Psoas muscle (tissue), 8 donors: ENCODE results near the gene TLR8. TPM values are rescaled to one million over a fixed set of nuclear protein-coding genes. Genes with fewer than 3 reads are reported as not detected.

Source experiments
- ATAC-seq, 4 donors: fragments of 200-7000 bp; cut with Tn5 transposase; one replicate each; pipeline ENCODE4 v1.9.1; 2020; ENCODE audit warnings: moderate library complexity in 3 of 4, mild to moderate bottlenecking in 2 of 4
- DNase-seq, 2 donors: peaks; one replicate each; pipeline ENCODE4 v3.0.0-alpha.2; 2020
- H3K27ac ChIP-seq: fragments of 200-600 bp; one replicate; pipeline ENCODE4 v1.8.0; 2022
- H3K27me3 ChIP-seq, 3 donors: fragments of 200-600 bp in 1 of 3; one replicate each; pipeline versions ENCODE4 v1.6.1 to v1.8.0; 2013 to 2022; ENCODE audit warnings: low read length in 2 of 3, mild to moderate bottlenecking in 2 of 3, moderate library complexity in 1 of 3; ENCODE audit not compliant: insufficient read depth in 3 of 3
- H3K36me3 ChIP-seq, 2 donors: fragments of 200-600 bp in 1 of 2; one replicate each; pipeline versions ENCODE4 v1.6.1 to v1.8.0; 2013 to 2022; ENCODE audit warnings: low read depth in 1 of 2, mild to moderate bottlenecking in 1 of 2, moderate library complexity in 1 of 2; ENCODE audit not compliant: insufficient read depth in 1 of 2
- H3K4me1 ChIP-seq: fragments of 200-600 bp; one replicate; pipeline ENCODE4 v1.8.0; 2022
- H3K4me3 ChIP-seq: fragments of 200-600 bp; one replicate; pipeline ENCODE4 v1.8.0; 2022; ENCODE audit warnings: mild to moderate bottlenecking
- H3K9me3 ChIP-seq: fragments of 200-600 bp; one replicate; pipeline ENCODE4 v1.8.0; 2022
- WGBS, 3 donors: extraction: QIAGEN DNeasy Blood & Tissue Kit; methylation state at CpG; one replicate each; pipeline versions ENCODE4 v1.1.6 to v1.1.7; 2013; 5-methylcytosine and 5-hydroxymethylcytosine counted together
- intact Hi-C, 2 donors: fragments of 100-400 bp; cut with DNase I; formaldehyde crosslinking; loops; one replicate each; pipeline versions ENCODE4 v1.11.0 to v1.14.2; 2022
- polyA plus RNA-seq, 3 donors: library from polyadenylated mRNA; stranded (reverse); fragments of 200-250 nt; gene quantifications; one replicate each; pipeline ENCODE4 v1.2.3, GENCODE V29; 2013
- total RNA-seq, 4 donors: library from RNA; stranded (reverse); fragmentation: NEBNext Ultra II Directional in 2 of 4; extraction: Animal tissue kit (Norgen Biotek cat#: 25700) in 2 of 4; gene quantifications; one replicate each; pipeline versions ENCODE4 v1.2.1 to v1.2.4, GENCODE V29; 2021 to 2023
- TF ChIP-seq, protein P1 (sequence below): fragments of 200-600 bp; IDR thresholded peaks from one replicate; pipeline ENCODE4 v1.8.0; 2022; ENCODE audit warnings: antibody characterized with exemption
- donor health status: healthy with polysubstance abuse.
- donor health status: DM: no; HTN: no; CAD: no; lungs with moderate emphysema.
- donor health status: Bipolar disorder and iron deficiency.
- donor health status: healthy.
- donor health status: DM: yes; HTN: yes; CAD: no.
- donor health status: DM: no; HTN: no; CAD: no.
- donor health status: DM: no; HTN: no; CAD: no.
- donor health status: DM: yes; HTN: yes; CAD: no.

TLR8 gene
- total and polyA plus RNA-seq, 7 donors: 0.06 to 0.57 (median 0.36) TPM

DNA sequence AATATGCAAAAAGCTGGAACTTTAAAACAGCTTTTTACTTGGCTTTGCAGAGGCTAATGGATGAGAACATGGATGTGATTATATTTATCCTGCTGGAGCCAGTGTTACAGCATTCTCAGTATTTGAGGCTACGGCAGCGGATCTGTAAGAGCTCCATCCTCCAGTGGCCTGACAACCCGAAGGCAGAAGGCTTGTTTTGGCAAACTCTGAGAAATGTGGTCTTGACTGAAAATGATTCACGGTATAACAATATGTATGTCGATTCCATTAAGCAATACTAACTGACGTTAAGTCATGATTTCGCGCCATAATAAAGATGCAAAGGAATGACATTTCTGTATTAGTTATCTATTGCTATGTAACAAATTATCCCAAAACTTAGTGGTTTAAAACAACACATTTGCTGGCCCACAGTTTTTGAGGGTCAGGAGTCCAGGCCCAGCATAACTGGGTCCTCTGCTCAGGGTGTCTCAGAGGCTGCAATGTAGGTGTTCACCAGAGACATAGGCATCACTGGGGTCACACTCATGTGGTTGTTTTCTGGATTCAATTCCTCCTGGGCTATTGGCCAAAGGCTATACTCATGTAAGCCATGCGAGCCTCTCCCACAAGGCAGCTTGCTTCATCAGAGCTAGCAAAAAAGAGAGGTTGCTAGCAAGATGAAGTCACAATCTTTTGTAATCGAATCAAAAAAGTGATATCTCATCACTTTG, 15.6 kb downstream of the TLR8 start:
- TF ChIP-seq, protein P1, sequence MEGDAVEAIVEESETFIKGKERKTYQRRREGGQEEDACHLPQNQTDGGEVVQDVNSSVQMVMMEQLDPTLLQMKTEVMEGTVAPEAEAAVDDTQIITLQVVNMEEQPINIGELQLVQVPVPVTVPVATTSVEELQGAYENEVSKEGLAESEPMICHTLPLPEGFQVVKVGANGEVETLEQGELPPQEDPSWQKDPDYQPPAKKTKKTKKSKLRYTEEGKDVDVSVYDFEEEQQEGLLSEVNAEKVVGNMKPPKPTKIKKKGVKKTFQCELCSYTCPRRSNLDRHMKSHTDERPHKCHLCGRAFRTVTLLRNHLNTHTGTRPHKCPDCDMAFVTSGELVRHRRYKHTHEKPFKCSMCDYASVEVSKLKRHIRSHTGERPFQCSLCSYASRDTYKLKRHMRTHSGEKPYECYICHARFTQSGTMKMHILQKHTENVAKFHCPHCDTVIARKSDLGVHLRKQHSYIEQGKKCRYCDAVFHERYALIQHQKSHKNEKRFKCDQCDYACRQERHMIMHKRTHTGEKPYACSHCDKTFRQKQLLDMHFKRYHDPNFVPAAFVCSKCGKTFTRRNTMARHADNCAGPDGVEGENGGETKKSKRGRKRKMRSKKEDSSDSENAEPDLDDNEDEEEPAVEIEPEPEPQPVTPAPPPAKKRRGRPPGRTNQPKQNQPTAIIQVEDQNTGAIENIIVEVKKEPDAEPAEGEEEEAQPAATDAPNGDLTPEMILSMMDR: no peak
- Histone ChIP-seq H3K9me3 (no peaks in the 10 kb centered on the region), H3K4me1 (no peaks in the 10 kb centered on the region), H3K4me3 (no peak overlapping the region), H3K27me3 (peaks cover 0 to 7% (median 0%) of the 10 kb centered on the region in 3 donors), H3K36me3 (no peaks in the 10 kb centered on the region), H3K27ac (no peak overlapping the region)
- WGBS, 3 donors: 80 to 84% (median 81%) methylated on average over 10 of the region's 10 CpGs
- intact Hi-C loops: no loop called here
- DNase-seq (no peak), ATAC-seq (no peak)

DNA sequence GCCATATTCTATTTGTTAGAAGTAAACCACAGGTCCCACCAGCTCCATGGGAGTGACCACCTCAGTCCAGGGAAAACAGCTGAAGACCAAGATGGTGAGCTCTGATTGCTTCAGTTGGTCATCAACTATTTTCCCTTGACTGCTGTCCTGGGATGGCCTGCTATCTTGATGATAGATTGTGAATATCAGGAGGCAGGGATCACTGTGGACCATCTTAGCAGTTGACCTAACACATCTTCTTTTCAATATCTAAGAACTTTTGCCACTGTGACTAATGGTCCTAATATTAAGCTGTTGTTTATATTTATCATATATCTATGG, 16.1 kb downstream of the TLR8 start:
- peaks cover 0 to 7% (median 0%) of the 10 kb centered on the region in 3 donors for H3K27me3 ChIP-seq
- DNase-seq: no peak
- H3K4me3 ChIP-seq: no peak overlapping the region
- TF ChIP-seq, protein P1: no peak
- no peak overlapping the region for H3K27ac ChIP-seq
- H3K9me3 ChIP-seq: no peaks in the 10 kb centered on the region
- no peak for ATAC-seq
- intact Hi-C loops: no loop called here
- no peaks in the 10 kb centered on the region for H3K4me1 ChIP-seq
- no peaks in the 10 kb centered on the region for H3K36me3 ChIP-seq

DNA sequence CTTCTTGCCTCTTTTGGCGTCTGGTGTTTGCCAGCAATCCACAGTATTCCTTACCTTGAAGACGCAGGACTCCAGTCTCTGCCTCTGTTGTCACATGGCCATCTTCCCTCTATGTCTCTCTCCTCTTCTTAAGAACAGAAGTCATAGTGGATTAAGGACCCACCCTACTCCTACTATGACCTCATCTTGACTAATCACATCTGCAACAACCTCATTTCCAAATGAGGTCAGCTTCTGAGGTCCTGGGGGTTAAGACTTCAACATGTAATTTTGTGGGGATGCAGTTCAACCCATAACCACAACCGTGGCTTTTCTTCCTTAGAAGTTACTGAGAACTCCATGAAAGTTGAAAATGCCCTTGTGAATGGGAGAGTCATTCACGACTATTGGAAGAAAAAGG, 23.3 kb downstream of the TLR8 start:
- no peak overlapping the region for H3K4me3 ChIP-seq
- peaks cover 0 to under 1% (median 0%) of the 10 kb centered on the region in 3 donors for H3K27me3 ChIP-seq
- no peaks in the 10 kb centered on the region for H3K4me1 ChIP-seq
- intact Hi-C loops: no loop called here
- 70 to 89% (median 76%) methylated on average over 4 of the region's 4 CpGs for WGBS, 3 donors
- ATAC-seq (no peak), DNase-seq (no peak)
- TF ChIP-seq, protein P1: no peak
- no peaks in the 10 kb centered on the region for H3K9me3 ChIP-seq
- no peaks in the 10 kb centered on the region for H3K36me3 ChIP-seq
- H3K27ac ChIP-seq: no peak overlapping the region

DNA sequence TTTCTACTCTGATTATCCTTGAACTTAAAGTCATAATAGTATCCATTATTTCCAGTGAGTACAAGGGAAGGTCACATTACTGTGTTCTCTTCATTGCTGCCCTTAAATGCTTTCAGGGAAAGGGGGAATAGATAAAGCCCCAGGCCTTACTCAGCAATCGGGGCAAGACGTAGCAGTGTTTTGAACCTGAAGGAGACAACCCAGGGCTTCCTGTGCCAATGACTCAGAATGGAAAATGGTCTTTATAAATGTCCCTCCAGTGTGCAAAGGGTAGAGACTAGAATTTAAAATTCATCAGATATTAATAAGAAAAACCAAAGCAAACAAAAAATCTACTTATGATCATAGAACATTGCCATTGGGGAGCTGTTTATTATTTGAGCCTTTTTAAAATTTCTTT, 23.7 kb downstream of the TLR8 start:
- TF ChIP-seq, protein P1: no peak
- DNase-seq: no peak

DNA sequence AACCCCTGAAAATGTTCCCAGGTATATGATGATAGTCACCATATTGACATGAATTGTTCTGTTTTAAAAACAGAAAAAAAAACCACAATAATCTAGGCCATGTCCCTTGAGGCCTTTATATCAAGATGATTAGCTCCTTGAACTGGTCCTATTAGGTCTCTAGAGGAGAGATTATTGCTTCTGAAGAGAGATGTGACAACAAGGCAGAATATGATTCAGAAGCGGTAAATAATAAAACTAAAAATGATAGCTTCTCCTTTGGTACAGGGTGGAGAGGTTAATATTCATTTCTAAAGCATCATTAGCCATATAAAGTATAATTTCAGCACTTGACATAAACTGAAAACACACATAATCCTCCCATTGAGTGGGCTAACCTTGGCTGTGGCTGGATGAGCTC, 25.8 kb downstream of the TLR8 start:
- Histone ChIP-seq H3K27ac (no peak overlapping the region), H3K27me3 (no peaks in the 10 kb centered on the region), H3K4me1 (no peaks in the 10 kb centered on the region), H3K4me3 (no peak overlapping the region), H3K36me3 (no peaks in the 10 kb centered on the region), H3K9me3 (no peaks in the 10 kb centered on the region)
- ATAC-seq: no peak
- WGBS, 3 donors: 90 to 95% (median 95%) methylated on average over 1 of the region's 1 CpG
- TF ChIP-seq, protein P1: no peak
- intact Hi-C loops: no loop called here
- no peak for DNase-seq

More for the DNA sequence above, 23.7 kb downstream of the TLR8 start:
- no peaks in the 10 kb centered on the region for H3K36me3 ChIP-seq
- no peaks in the 10 kb centered on the region for H3K4me1 ChIP-seq
- no peaks in the 10 kb centered on the region for H3K9me3 ChIP-seq
- no peak overlapping the region for H3K27ac ChIP-seq
- WGBS, 3 donors: 82 to 94% (median 88%) methylated on average over 2 of the region's 2 CpGs
- no peak overlapping the region for H3K4me3 ChIP-seq
- ATAC-seq: no peak
- intact Hi-C loops: no loop called here
- no peaks in the 10 kb centered on the region for H3K27me3 ChIP-seq
